Measurements from ENCODE around the gene SLC7A14.

GRCh38 chr3:170470063-170471016, 115.5 kb downstream of the SLC7A14 start:
- TF ChIP-seq POLR2AphosphoS5 (IDR thresholded peaks at IDR 0.05) (no peak), POLR2A (IDR thresholded peaks at IDR 0.05) (no peak), CTCF (IDR thresholded peaks at IDR 0.05) (no peak)
